Stimulated activated CD8-positive, alpha-beta memory T cell treated with anti-CD3 and anti-CD28 coated beads, Interleukin-7, amount 100 ng/mL, for 24 hours (primary cell): Measurements from ENCODE around the gene METRN.

Experiments
- DNase-seq: peaks from one replicate; pipeline ENCODE4 v3.0.0-alpha.2; 2020; ENCODE audit warnings: low read depth

METRN gene

DNA sequence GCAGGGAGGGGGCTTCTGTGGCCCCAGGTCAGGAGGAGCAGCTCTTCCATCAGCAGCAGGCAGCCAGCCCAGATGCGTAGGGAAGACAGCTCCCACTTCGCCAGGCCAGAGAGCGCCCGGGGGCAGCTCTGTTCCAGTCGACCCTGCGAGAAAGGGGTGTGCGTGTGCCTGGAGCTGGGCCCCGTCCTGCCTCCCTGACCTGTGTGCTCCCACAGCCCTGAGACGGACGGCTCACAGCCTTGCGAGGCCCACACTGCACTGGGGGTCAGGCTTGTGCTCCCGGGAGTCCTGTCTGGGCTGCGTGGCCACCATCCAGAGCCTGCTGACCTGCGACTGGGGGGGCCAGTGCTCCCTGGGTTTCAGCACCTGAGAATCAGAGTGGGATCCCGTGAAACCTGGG lies 45.1 kb downstream of the METRN start:
- DNase-seq = no peak

DNA sequence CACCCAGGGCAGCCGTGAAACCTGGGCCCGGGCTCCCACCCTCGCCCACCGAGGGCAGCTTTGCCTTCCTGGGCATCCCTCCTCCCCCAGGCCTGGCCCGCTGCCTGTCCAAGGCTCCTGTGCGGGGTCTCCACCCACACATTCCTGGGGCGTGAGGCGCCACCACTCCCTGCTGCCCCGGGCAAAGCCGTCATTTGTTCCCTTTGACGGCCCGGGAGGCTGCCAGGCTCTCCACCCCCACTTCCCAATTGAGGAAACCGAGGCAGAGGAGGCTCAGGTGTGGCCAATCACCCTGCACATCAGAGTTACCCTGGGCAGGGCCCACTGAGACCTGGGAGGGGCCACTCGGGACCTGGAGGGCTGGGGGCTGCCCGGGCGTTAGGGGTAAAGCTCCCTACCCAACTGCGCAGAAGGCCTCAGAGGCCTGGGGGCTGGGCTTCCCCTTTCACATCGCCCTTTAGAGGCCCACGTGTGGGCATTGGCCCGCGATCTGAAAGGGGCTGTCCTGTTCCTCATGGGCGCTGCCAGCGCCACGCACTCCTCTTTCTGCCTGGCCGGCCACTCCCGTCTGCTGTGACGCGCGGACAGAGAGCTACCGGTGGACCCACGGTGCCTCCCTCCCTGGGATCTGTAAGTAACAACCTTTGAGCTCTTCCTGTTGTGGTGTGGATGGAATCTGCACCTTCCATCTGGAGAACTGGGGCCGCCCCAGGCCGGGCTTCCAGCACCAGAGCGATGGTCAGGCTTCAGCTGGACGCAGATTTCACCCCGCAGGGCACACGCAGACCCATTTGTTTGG lies 45.8 kb downstream of the METRN start, which contains the start of gene MSLN:
Gene MSLN, plus strand, starts transcription at position 190 of the 799 bp plus-strand sequence. CDS start 1,947 bp downstream, outside the sequence.
- DNase-seq = no peak

DNA sequence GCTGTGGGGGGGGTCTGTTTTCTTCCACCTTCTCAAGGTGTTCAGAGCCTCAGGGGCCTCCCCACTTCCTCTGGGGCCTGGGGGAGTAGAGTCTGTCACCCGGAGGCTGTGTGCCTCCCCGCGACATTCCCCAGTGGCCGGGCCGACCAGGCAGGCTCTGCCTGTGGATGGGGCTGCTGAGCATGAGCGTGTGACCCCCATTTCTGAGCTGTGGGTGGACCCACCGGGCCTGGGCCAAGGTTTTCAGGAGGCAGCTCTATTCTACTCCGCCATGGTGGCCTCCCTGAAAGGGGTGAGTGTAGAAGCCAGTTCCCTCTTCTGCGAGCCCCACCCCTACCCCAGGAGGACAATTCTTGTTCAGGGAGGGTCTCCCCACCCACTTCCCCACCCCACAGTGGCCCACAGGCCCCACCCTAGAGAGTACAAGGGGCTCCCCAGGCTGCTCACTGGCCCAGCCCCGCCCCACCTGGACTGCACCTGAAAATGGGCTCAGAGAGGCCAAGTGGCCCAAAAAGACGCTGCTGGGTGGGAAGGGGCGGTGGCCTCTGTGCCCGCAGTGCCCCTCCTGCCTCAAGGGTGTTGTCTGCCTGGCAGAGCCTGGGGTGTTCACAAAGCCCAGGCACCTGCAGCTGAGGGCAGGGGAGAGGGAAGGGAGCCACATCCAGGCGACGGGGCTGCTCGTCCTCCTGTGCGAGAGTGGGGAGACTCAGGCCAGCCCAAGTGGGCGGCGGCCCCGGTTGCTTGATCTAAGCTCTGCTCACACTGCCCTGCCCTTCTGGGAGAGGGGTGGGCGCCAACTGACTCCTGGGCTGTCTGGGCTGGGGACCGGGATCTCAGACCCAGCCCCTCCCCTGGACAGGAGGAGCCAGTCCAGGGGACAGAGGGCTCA lies 47.0 kb downstream of the METRN start:
- DNase-seq = no peak

DNA sequence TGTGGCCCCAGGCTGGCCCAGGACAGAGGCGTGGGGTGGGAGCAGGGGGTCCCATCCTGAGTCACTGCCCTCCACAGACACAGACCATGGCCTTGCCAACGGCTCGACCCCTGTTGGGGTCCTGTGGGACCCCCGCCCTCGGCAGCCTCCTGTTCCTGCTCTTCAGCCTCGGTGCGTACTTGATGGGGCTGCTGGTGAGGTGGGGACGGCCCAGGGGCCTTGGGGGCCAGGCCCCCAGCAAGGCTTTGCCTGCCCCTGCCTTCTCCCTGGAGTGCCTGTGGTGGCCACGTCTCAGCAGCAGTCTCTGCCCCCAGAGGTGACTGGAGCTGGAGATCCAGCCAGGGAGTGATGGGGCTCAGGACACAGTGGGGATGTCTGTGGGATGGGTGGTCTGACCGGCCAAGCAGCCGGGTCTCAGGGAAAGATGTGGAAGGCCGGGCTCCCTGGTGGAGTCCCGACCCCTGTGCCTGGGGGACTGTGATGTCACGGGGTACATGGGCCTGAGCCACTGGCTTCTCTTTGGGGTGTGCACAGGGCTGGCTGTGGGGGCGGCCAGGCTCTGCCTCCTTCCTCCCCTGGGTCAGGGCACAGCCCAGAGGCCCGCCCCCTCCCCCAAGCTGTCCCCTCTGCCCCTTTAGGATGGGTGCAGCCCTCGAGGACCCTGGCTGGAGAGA lies 47.8 kb downstream of the METRN start:
- no peak for DNase-seq

DNA sequence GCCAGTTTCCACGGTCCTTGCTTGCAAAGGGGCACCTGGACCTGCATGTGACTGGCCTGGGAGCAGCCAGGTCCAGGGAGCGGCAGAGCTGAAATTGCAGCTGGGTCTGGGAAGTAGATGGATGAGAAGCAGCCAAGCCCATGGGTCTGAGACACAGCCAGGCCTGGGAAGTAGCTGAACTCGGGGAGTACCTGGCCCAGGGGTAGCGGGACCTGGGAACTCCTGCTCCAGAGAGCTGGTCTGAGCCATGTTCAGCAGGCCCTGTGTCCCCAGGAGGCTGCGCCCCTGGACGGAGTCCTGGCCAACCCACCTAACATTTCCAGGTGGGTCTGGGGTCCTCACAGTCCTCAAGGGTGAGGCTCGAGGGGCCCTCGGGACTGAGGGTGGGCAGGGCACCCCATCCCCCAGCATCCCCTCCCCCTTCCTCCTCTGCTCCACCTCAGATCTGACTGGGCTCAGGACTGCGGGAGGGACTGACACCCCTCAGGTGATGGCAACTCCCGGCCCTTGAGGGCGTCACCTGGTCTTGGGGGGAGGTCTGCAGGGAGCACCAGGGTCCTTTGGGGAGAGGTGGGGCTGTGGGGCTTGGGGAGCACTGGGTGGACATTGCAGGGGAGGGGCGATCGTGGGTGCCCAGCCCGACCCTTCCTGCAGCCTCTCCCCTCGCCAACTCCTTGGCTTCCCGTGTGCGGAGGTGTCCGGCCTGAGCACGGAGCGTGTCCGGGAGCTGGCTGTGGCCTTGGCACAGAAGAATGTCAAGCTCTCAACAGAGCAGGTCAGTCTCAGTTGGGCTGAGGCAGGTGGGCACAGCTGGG lies 48.7 kb downstream of the METRN start:
- DNase-seq = no peak

DNA sequence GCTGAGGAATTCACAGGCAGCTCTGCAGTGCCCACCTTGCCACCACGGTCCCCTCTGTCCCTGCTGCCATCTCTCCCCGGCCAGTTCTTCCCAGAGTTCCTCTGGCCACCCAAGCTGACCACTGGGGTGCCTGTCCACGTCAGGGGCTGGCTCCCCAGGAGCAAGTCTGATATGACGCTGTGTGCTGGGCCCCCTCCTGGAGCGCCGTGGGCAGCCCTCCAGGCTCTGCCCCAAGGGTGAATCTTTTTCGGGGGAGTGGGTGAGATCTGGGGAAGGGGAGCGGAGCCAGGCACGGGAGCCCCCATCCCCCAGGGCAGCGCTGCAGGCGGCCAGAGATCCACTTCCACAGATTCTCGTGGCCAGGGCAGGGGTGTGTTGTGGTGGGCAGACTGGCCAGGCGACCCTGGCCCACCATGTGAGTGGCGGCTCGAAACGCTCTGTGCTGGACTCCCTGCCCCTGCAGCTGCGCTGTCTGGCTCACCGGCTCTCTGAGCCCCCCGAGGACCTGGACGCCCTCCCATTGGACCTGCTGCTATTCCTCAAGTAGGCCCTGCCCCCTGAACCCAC lies 49.3 kb downstream of the METRN start:
- DNase-seq = no peak

DNA sequence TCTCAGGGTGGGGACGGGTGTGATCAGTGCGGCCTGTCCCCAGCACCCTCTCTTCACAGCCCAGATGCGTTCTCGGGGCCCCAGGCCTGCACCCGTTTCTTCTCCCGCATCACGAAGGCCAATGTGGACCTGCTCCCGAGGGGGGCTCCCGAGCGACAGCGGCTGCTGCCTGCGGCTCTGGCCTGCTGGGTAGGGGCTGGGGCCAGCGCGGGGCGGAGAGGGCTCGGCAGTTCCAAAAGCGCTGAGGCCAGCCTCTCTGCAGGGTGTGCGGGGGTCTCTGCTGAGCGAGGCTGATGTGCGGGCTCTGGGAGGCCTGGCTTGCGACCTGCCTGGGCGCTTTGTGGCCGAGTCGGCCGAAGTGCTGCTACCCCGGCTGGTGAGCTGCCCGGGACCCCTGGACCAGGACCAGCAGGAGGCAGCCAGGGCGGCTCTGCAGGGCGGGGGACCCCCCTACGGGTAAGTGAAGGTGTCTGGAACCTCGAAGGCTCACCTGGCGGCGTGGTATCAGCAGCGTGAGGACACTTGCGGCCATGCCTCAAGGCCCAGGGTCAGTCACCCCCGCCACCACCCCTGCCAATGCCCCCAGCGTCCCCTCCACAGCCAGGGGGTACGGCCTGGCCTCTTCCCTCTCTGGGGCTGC lies 50.0 kb downstream of the METRN start:
- DNase-seq = no peak

DNA sequence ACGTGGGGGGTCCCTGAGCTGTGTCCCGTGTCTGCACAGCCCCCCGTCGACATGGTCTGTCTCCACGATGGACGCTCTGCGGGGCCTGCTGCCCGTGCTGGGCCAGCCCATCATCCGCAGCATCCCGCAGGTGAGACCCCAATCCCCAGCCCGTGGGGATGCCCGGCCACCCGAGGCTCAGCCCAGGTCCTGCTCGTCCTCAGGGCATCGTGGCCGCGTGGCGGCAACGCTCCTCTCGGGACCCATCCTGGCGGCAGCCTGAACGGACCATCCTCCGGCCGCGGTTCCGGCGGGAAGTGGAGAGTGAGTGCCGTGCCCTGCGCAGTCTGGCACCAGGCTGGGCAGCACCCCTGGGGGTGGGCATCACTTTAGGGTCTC lies 50.6 kb downstream of the METRN start:
- no peak for DNase-seq

DNA sequence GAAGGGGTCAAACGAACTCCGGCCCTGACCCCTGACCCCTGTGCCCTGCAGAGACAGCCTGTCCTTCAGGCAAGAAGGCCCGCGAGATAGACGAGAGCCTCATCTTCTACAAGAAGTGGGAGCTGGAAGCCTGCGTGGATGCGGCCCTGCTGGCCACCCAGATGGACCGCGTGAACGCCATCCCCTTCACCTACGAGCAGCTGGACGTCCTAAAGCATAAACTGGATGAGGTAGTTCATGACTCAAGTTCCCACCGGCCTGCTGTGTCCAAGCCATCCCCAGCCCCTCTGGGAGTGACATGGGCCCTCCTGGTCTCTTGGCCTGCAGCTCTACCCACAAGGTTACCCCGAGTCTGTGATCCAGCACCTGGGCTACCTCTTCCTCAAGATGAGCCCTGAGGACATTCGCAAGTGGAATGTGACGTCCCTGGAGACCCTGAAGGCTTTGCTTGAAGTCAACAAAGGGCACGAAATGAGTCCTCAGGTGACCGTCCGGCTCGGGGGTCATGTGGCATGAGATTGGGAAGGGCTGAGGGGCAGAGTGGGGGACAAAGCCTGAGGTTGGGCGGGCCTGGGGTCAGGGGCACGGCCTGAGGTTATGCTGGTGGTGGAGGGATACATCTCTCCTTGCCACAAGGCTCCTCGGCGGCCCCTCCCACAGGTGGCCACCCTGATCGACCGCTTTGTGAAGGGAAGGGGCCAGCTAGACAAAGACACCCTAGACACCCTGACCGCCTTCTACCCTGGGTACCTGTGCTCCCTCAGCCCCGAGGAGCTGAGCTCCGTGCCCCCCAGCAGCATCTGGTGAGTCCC lies 51.3 kb downstream of the METRN start:
- no peak for DNase-seq

DNA sequence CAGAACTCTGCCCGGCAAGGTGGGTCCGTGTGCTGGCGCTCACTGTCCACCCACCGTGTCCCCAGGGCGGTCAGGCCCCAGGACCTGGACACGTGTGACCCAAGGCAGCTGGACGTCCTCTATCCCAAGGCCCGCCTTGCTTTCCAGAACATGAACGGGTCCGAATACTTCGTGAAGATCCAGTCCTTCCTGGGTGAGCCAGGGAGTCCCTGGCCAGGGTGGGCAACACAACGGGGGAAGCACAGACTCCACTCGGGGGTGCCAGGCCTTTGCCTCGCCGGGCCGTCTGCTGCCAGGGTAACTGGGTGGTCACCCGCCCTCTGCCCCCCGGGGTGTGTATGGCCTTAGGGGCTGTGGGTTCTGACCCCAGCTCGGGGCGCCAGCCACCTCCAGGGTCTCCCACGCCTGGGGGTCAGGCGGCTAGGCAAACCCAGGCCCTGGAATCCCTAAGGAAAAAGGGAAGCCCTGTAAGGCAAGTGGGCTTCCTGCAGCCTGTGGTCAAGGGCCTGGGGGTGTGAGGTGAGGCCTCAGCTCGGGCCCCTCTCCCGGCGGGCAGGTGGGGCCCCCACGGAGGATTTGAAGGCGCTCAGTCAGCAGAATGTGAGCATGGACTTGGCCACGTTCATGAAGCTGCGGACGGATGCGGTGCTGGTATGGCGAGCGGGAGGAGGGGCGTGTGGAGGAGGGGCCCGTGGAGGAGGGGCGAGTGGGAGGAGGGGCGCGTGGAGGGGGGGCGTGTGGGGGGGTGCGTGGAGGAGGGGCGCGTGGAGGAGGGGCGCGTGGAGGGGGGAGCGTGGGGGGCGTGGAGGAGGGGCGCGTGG lies 52.1 kb downstream of the METRN start:
- DNase-seq = no peak

DNA sequence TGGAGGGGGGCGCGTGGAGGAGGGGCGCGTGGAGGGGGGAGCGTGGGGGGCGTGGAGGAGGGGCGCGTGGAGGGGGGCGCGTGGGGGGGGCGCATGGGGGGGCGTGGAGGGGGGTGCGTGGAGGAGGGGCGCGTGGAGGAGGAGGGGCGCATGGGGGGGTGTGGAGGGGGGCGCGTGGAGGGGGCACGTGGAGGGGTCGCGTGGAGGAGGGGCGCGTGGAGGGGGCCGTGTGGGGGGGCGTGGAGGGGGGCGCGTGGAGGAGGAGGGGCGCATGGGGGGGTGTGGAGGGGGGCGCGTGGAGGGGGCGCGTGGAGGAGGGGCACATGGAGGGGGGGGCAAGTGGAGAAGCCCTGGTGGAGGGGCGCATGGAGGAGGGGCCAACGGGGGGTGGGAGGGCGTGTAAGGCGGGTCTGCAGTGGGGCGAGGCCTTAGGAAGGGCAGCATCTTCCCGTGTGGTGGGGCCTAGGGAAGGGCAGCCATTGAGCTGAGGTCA lies 52.9 kb downstream of the METRN start:
- DNase-seq = no peak

DNA sequence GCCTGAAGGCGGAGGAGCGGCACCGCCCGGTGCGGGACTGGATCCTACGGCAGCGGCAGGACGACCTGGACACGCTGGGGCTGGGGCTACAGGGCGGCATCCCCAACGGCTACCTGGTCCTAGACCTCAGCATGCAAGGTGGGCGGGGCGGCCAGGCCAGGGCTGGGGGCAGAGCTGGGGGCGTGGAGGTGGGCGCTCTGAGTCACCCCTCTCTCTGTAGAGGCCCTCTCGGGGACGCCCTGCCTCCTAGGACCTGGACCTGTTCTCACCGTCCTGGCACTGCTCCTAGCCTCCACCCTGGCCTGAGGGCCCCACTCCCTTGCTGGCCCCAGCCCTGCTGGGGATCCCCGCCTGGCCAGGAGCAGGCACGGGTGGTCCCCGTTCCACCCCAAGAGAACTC lies 53.5 kb downstream of the METRN start:
- DNase-seq = no peak
